ENCODE results near the gene PABPN1L. TPM values are rescaled to one million over a fixed set of nuclear protein-coding genes. Genes with fewer than 3 reads are reported as not detected.

PABPN1L gene
- polyA plus RNA-seq, 2 of the 4 experiments (the other 2 are of a cell fraction), result not detected

- Histone ChIP-seq H3K4me3 (no peak overlapping the region), H3K9me3 (no peaks in the 10 kb centered on the region), H3K4me1 (no peaks in the 10 kb centered on the region), H3K27ac (no peak overlapping the region), H3K4me2 (no peak overlapping the region)
- POLR2A ChIA-PET, result interaction anchor here (0.7 kb wide), 1 partner anchor 14 kb away, joined by 3 read pairs; the partner anchor contains the start of genes GALNS and TRAPPC2L
- TF ChIP-seq FOSL2 (IDR thresholded peaks at IDR 0.05), result no peak
- TF ChIP-seq FOSL2 (CRISPR knock-in tag; IDR thresholded peaks at IDR 0.05), result no peak
- no peak for TF ChIP-seq PBX3 (IDR thresholded peaks at IDR 0.05)
- TF ChIP-seq MAX (IDR thresholded peaks at IDR 0.05), result no peak
- no peak for TF ChIP-seq ZC3H11A (IDR thresholded peaks at IDR 0.05)
- no peak for TF ChIP-seq HOXB5 (CRISPR knock-in tag; IDR thresholded peaks at IDR 0.05)
- TF ChIP-seq CBX2 (IDR thresholded peaks at IDR 0.05; ENCODE audit: borderline replicate concordance, low read depth), result no peak
- no peak for TF ChIP-seq RAD21 (conservative IDR thresholded peaks at IDR 0.05 in 1 of 2, IDR thresholded peaks at IDR 0.05 in 1 of 2)
- TF ChIP-seq ZSCAN20 (CRISPR knock-in tag; IDR thresholded peaks at IDR 0.05), result no peak
- TF ChIP-seq CEBPB (IDR thresholded peaks at IDR 0.05), result no peak
- ATAC-seq (no peak), DNase-seq (ENCODE audit: low read depth in 1 of 2, low spot score in 1 of 2) (no peak), FAIRE-seq (no peak)
- CTCF ChIA-PET, result interaction anchor here (1.0 kb wide), 1 partner anchor 10 kb away, joined by 3 read pairs; no protein-coding TSS in a partner anchor
- WGBS (ENCODE audit: missing lambda C conversion rate), result 66% methylated on average over 28 of the region's 37 CpGs
Observed at GRCh38 chr16:88870608-88871348, 4.3 kb upstream of the PABPN1L start.

- FAIRE-seq (no peak), ATAC-seq (no peak), DNase-seq (ENCODE audit: low read depth in 1 of 2, low spot score in 1 of 2) (no peak)
- Histone ChIP-seq H3K4me1 (no peaks in the 10 kb centered on the region), H3K4me3 (no peak overlapping the region), H3K4me2 (no peak overlapping the region), H3K9me3 (no peaks in the 10 kb centered on the region), H3K27ac (no peak overlapping the region)
- no peak for TF ChIP-seq ZC3H11A (IDR thresholded peaks at IDR 0.05)
- no peak for TF ChIP-seq MYC (IDR thresholded peaks at IDR 0.05; ENCODE audit: borderline replicate concordance, low read length)
- no peak for TF ChIP-seq FOSL2 (IDR thresholded peaks at IDR 0.05)
- no peak for TF ChIP-seq FOSL2 (CRISPR knock-in tag; IDR thresholded peaks at IDR 0.05)
- TF ChIP-seq KDM5A (IDR thresholded peaks at IDR 0.05), result no peak
- TF ChIP-seq NR3C1 (IDR thresholded peaks at IDR 0.05), result no peak
- TF ChIP-seq FOSB (CRISPR knock-in tag; IDR thresholded peaks at IDR 0.05), result no peak
- TF ChIP-seq ZNF302 (CRISPR knock-in tag; IDR thresholded peaks at IDR 0.05), result no peak
- no peak for TF ChIP-seq MAFK (IDR thresholded peaks at IDR 0.05; ENCODE audit: partially characterized antibody)
- no peak for TF ChIP-seq NFE2L2 (conservative IDR thresholded peaks at IDR 0.05; ENCODE audit: low read length)
- no peak for TF ChIP-seq HDAC2 (IDR thresholded peaks at IDR 0.05)
- no peak for TF ChIP-seq MAX (IDR thresholded peaks at IDR 0.05)
- no peak for TF ChIP-seq SREBF2 (IDR thresholded peaks at IDR 0.05)
- TF ChIP-seq GATA3 (IDR thresholded peaks at IDR 0.05; ENCODE audit: borderline replicate concordance), result no peak
- TF ChIP-seq KDM1A (IDR thresholded peaks at IDR 0.05; ENCODE audit: low read depth), result no peak
- no peak for TF ChIP-seq ATOH8 (CRISPR knock-in tag; IDR thresholded peaks at IDR 0.05; ENCODE audit: low read depth)
- TF ChIP-seq USF2 (IDR thresholded peaks at IDR 0.05), result no peak
- TF ChIP-seq CBX8 (IDR thresholded peaks at IDR 0.05), result no peak
- TF ChIP-seq POLR2A (IDR thresholded peaks at IDR 0.05; ENCODE audit: low read length), result no peak
- no peak for TF ChIP-seq HMGXB4 (CRISPR knock-in tag; IDR thresholded peaks at IDR 0.05; ENCODE audit: borderline replicate concordance)
- no peak for TF ChIP-seq HOXB5 (CRISPR knock-in tag; IDR thresholded peaks at IDR 0.05)
- POLR2A ChIA-PET, result no interaction called here
- CTCF ChIA-PET, result interaction anchor here (0.6 to 2.0 kb wide), 3 partner anchors 11 to 53 kb away, joined by 3 to 9 read pairs (median 4); no protein-coding TSS in a partner anchor
- 75% methylated on average over 6 of the region's 9 CpGs for WGBS (ENCODE audit: missing lambda C conversion rate)
Observed at GRCh38 chr16:88869673-88869980, 3.2 kb upstream of the PABPN1L start.
